Stimulated activated CD4-positive, alpha-beta T cell treated with anti-CD3 and anti-CD28 coated beads, Interleukin-2, amount 100 ng/mL, for 4 hours (primary cell): ENCODE measurements around the gene PCYT2.

Experiments
- DNase-seq: peaks from one replicate; pipeline ENCODE4 v3.0.0-alpha.2; 2020; ENCODE audit warnings: low read depth

PCYT2 gene

GRCh38 chr17:81899514-81900166 is 11.6 kb downstream of the PCYT2 start:
- DNase-seq, result no peak

- DNase-seq, result no peak
Observed at GRCh38 chr17:81898885-81899284, 12.3 kb downstream of the PCYT2 start.

- DNase-seq, result no peak
Observed at GRCh38 chr17:81898029-81898866, 13.0 kb downstream of the PCYT2 start.

- DNase-seq, result no peak
Observed at GRCh38 chr17:81895400-81895799, 15.8 kb downstream of the PCYT2 start.

- no peak for DNase-seq
Observed at GRCh38 chr17:81891303-81891552, 20.0 kb downstream of the PCYT2 start.

GRCh38 chr17:81890447-81891302 is 20.5 kb downstream of the PCYT2 start:
- DNase-seq, result no peak

GRCh38 chr17:81889602-81890001 is 21.6 kb downstream of the PCYT2 start:
- DNase-seq, result no peak

- DNase-seq, result no peak
Observed at GRCh38 chr17:81888988-81889595, 22.1 kb downstream of the PCYT2 start.

GRCh38 chr17:81888105-81888987 is 22.9 kb downstream of the PCYT2 start:
- DNase-seq, result no peak

- DNase-seq, result no peak
Observed at GRCh38 chr17:81885869-81886548, 25.2 kb downstream of the PCYT2 start.

- no peak for DNase-seq
Observed at GRCh38 chr17:81885454-81885853, 25.7 kb downstream of the PCYT2 start.

- no peak for DNase-seq
Observed at GRCh38 chr17:81884968-81885367, 26.2 kb downstream of the PCYT2 start.

GRCh38 chr17:81884520-81884919 is 26.7 kb downstream of the PCYT2 start:
- no peak for DNase-seq

GRCh38 chr17:81879121-81879520 is 32.1 kb downstream of the PCYT2 start:
- no peak for DNase-seq

- no peak for DNase-seq
Observed at GRCh38 chr17:81878294-81878693, 32.9 kb downstream of the PCYT2 start.

- DNase-seq, result no peak
Observed at GRCh38 chr17:81877569-81877968, 33.6 kb downstream of the PCYT2 start.

GRCh38 chr17:81871387-81872230 is 39.6 kb downstream of the PCYT2 start:
- peak; percentile 96 for DNase-seq

- no peak for DNase-seq
Observed at GRCh38 chr17:81870981-81871386, 40.2 kb downstream of the PCYT2 start, which contains the start of gene ARHGDIA. Gene ARHGDIA (minus strand): TSS chr17:81871337. CDS start chr17:81869930, 1,407 bp downstream.

- DNase-seq, result peak; percentile 16
Observed at GRCh38 chr17:81870131-81870980, 40.8 kb downstream of the PCYT2 start.
